HCT116 (cell line): ENCODE results near the gene ABCG8. TPM values are rescaled to one million over a fixed set of nuclear protein-coding genes. Genes with fewer than 3 reads are reported as not detected.

Experiments
- ATAC-seq: fragments of 200-7000 bp; cut with Tn5 transposase; 2 replicates; pipeline ENCODE4 v1.9.1; 2020; ENCODE audit warnings: mild to moderate bottlenecking, moderate library complexity
- BruUV-seq: library from RNA; stranded (reverse); fragments of 400-500 nt; replicated peaks from 2 replicates; lab custom pipeline; 2021; lab: Mats Ljungman, UMichigan
- CTCF ChIA-PET: fragments of 300-600 bp; sonication (Branson Sonifier 250); formaldehyde crosslinking; loops from one replicate; lab custom pipeline; 2021; ENCODE audit warnings: antibody characterized with exemption; lab: Charles Lee
- POLR2A ChIA-PET: fragments of 300-600, 350-600 bp; sonication (Branson Sonifier 250); formaldehyde crosslinking; loops from one replicate; lab custom pipeline; 2021; ENCODE audit warnings: antibody characterized with exemption; lab: Charles Lee
- RAD21 ChIA-PET, 2 experiments: fragments of 300-600 bp; sonication (Branson Sonifier 250); formaldehyde crosslinking; loops; one replicate each; lab custom pipeline; 2023; ENCODE audit warnings: low total read pairs in 2 of 2; ENCODE audit not compliant: uncharacterized antibody in 2 of 2, unreplicated experiment in 2 of 2, low non-redundant PET in 1 of 2; lab: Charles Lee
- DNase-seq: peaks from one replicate; pipeline ENCODE4 v3.0.0-alpha.2; 2010; ENCODE audit warnings: low read depth, low spot score
- H2AFZ ChIP-seq: fragments of 200-600 bp; shearing (Covaris generic), sonication (generic); 2 replicates; pipeline ENCODE4 v1.6.1; 2017; ENCODE audit warnings: low read depth, mixed run types, mixed read lengths, antibody characterized with exemption, low read length; ENCODE audit not compliant: poor library complexity, severe bottlenecking
- H3K27ac ChIP-seq: 2 replicates; pipeline ENCODE4 v1.5.1; 2012; ENCODE audit warnings: low read depth, low read length
- H3K27me3 ChIP-seq: fragments of 200-600 bp; sonication (generic); 2 replicates; pipeline ENCODE4 v1.6.1; 2016; ENCODE audit warnings: mixed run types, low read length, mixed read lengths; ENCODE audit not compliant: insufficient read depth
- H3K36me3 ChIP-seq, 2 experiments: fragments of 200-500 bp in 1 of 2; fragments of 200-600 bp in 1 of 2; sonication (Bioruptor generic) in 1 of 2; sonication (generic) in 1 of 2; 2 replicates each; pipeline versions ENCODE4 v1.5.1 to v1.6.1; 2014 to 2016; ENCODE audit warnings: low read length in 2 of 2, inconsistent platforms in 1 of 2, mixed read lengths in 1 of 2, mixed run types in 1 of 2; ENCODE audit not compliant: insufficient read depth in 2 of 2, control insufficient read depth in 1 of 2
- H3K4me1 ChIP-seq, 2 experiments: fragments of 200-600 bp in 1 of 2; sonication (generic) in 1 of 2; 2 replicates each; pipeline versions ENCODE4 v1.5.1 to v1.6.1; 2012 to 2017; ENCODE audit warnings: low read length in 2 of 2, inconsistent platforms in 1 of 2, mild to moderate bottlenecking in 1 of 2, mixed read lengths in 1 of 2, mixed run types in 1 of 2, moderate library complexity in 1 of 2; ENCODE audit not compliant: insufficient read depth in 2 of 2, control insufficient read depth in 1 of 2
- H3K4me2 ChIP-seq: fragments of 200-600 bp; sonication (generic); 2 replicates; pipeline ENCODE4 v1.6.1; 2017; ENCODE audit warnings: mixed run types, low read length, mixed read lengths
- H3K4me3 ChIP-seq, 2 experiments: fragments of 200-600 bp in 1 of 2; sonication (generic) in 1 of 2; replicated peaks in 1 of 2; 2 replicates each; pipeline ENCODE4 v1.5.1; 2011 to 2016; ENCODE audit warnings: low read length in 2 of 2, control low read depth in 1 of 2, low read depth in 1 of 2, mild to moderate bottlenecking in 1 of 2, mixed read lengths in 1 of 2, mixed run types in 1 of 2
- H3K79me2 ChIP-seq: fragments of 200-600 bp; sonication (generic); 2 replicates; pipeline ENCODE4 v1.6.1; 2017; ENCODE audit warnings: mild to moderate bottlenecking, mixed run types, low read length, moderate library complexity, mixed read lengths; ENCODE audit not compliant: insufficient read depth
- H3K9ac ChIP-seq: fragments of 200-600 bp; sonication (generic); 2 replicates; pipeline ENCODE4 v1.6.1; 2016; ENCODE audit warnings: low read length, mixed read lengths
- H3K9me2 ChIP-seq: fragments of 200-600 bp; sonication (generic), shearing (Covaris generic); 2 replicates; pipeline ENCODE4 v1.6.1; 2017; ENCODE audit warnings: mixed run types, mild to moderate bottlenecking, moderate library complexity; ENCODE audit not compliant: insufficient read depth
- H3K9me3 ChIP-seq, 2 experiments: fragments of 200-500 bp in 1 of 2; fragments of 200-600 bp in 1 of 2; sonication (Bioruptor generic) in 1 of 2; sonication (generic) in 1 of 2; 2 replicates each; pipeline ENCODE4 v1.6.1; 2014 to 2017; ENCODE audit warnings: low read length in 2 of 2, mixed read lengths in 2 of 2, inconsistent platforms in 1 of 2, low read depth in 1 of 2, mild to moderate bottlenecking in 1 of 2, mixed run types in 1 of 2, moderate library complexity in 1 of 2; ENCODE audit not compliant: control insufficient read depth in 1 of 2, insufficient read depth in 1 of 2
- H4K20me1 ChIP-seq: fragments of 200-600 bp; sonication (generic), shearing (Covaris generic); 2 replicates; pipeline ENCODE4 v1.6.1; 2017; ENCODE audit warnings: mixed run types, mild to moderate bottlenecking, moderate library complexity; ENCODE audit not compliant: insufficient read depth
- ATF3 ChIP-seq: IDR thresholded peaks from 2 replicates; pipeline ENCODE4 v1.6.1; 2012
- CBX3 ChIP-seq: IDR thresholded peaks from 2 replicates; pipeline ENCODE4 v1.6.1; 2012; ENCODE audit warnings: low read depth
- EGR1 ChIP-seq: IDR thresholded peaks from 2 replicates; pipeline ENCODE4 v1.6.1; 2012; ENCODE audit warnings: low read depth
- FOSL1 ChIP-seq: IDR thresholded peaks from 2 replicates; pipeline ENCODE4 v1.6.1; 2012; ENCODE audit warnings: low read depth
- MAX ChIP-seq: IDR thresholded peaks from 2 replicates; pipeline ENCODE4 v1.6.1; 2012
- RAD21 ChIP-seq: IDR thresholded peaks from 2 replicates; pipeline ENCODE4 v1.6.1; 2012; ENCODE audit warnings: low read depth, mild to moderate bottlenecking
- SIN3A ChIP-seq: IDR thresholded peaks from 2 replicates; pipeline ENCODE4 v1.6.1; 2012; ENCODE audit warnings: low read depth
- TCF7L2 ChIP-seq: IDR thresholded peaks from 2 replicates; pipeline ENCODE4 v1.7.0; 2011; ENCODE audit warnings: borderline replicate concordance, inconsistent platforms; ENCODE audit not compliant: insufficient read depth, insufficient read length; ENCODE audit errors: extremely low read depth
- ZNF274 ChIP-seq: fragments of 200-500 bp; sonication (Bioruptor generic); IDR thresholded peaks from 2 replicates; pipeline ENCODE4 v1.6.1; 2014; ENCODE audit warnings: mild to moderate bottlenecking, low read depth, low read length, inconsistent platforms
- intact Hi-C: fragments of 100-400 bp; cut with micrococcal nuclease; formaldehyde crosslinking; loops from 2 replicates; pipeline ENCODE4 v1.10.0; 2022
- total RNA-seq: library from RNA; stranded (reverse); gene quantifications from one replicate; pipeline ENCODE4 v1.2.1, GENCODE V29; 2021; ENCODE audit not compliant: unreplicated experiment
- TF ChIP-seq, protein P1 (sequence below): IDR thresholded peaks from 2 replicates; pipeline ENCODE4 v1.6.1; 2012; ENCODE audit warnings: low read depth
- TF ChIP-seq, protein P2 (sequence below), 3 experiments: fragments of 200-600 bp in 1 of 3; sonication (generic) in 1 of 3; IDR thresholded peaks in 2 of 3; conservative IDR thresholded peaks in 1 of 3; 2 replicates each; pipeline ENCODE4 v1.5.1; 2012 to 2017; ENCODE audit warnings: low read depth in 2 of 3, low read length in 2 of 3, antibody characterized with exemption in 1 of 3, borderline replicate concordance in 1 of 3, control low read depth in 1 of 3, mild to moderate bottlenecking in 1 of 3, mixed read lengths in 1 of 3, mixed run types in 1 of 3, moderate library complexity in 1 of 3; ENCODE audit not compliant: insufficient read depth in 1 of 3

The ABCG8 gene
- total RNA-seq, 1 experiment from 2014 or later, result 0.05 TPM

GRCh38 chr2:43806719-43807031 is 32.1 kb upstream of the ABCG8 start:
- no peak for ATAC-seq
- POLR2A ChIA-PET, result no interaction called here

GRCh38 chr2:43810452-43810851 is 28.3 kb upstream of the ABCG8 start:
- intact Hi-C loops, result no loop called here
- Histone ChIP-seq H3K36me3 (no peaks in the 10 kb centered on the region), H3K27ac (no peak overlapping the region), H3K9me3 (no peaks in the 10 kb centered on the region), H4K20me1 (no peaks in the 10 kb centered on the region), H3K9me2 (no peaks in the 10 kb centered on the region), H3K9ac (no peak overlapping the region), H3K79me2 (no peaks in the 10 kb centered on the region), H3K4me2 (no peak overlapping the region), H3K4me1 (no peaks in the 10 kb centered on the region), H2AFZ (no peak overlapping the region), H3K27me3 (no peaks in the 10 kb centered on the region), H3K4me3 (no peak overlapping the region)
- ChIA-PET POLR2A (no interaction called here), CTCF (no interaction called here), RAD21 (no interaction called here)
- ATAC-seq, result no peak
- BruUV-seq, result no TSS peak
- no peak for DNase-seq
- TF ChIP-seq, protein P1, sequence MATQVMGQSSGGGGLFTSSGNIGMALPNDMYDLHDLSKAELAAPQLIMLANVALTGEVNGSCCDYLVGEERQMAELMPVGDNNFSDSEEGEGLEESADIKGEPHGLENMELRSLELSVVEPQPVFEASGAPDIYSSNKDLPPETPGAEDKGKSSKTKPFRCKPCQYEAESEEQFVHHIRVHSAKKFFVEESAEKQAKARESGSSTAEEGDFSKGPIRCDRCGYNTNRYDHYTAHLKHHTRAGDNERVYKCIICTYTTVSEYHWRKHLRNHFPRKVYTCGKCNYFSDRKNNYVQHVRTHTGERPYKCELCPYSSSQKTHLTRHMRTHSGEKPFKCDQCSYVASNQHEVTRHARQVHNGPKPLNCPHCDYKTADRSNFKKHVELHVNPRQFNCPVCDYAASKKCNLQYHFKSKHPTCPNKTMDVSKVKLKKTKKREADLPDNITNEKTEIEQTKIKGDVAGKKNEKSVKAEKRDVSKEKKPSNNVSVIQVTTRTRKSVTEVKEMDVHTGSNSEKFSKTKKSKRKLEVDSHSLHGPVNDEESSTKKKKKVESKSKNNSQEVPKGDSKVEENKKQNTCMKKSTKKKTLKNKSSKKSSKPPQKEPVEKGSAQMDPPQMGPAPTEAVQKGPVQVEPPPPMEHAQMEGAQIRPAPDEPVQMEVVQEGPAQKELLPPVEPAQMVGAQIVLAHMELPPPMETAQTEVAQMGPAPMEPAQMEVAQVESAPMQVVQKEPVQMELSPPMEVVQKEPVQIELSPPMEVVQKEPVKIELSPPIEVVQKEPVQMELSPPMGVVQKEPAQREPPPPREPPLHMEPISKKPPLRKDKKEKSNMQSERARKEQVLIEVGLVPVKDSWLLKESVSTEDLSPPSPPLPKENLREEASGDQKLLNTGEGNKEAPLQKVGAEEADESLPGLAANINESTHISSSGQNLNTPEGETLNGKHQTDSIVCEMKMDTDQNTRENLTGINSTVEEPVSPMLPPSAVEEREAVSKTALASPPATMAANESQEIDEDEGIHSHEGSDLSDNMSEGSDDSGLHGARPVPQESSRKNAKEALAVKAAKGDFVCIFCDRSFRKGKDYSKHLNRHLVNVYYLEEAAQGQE, result no peak
- TF ChIP-seq ZNF274 (no peak), TCF7L2 (no peak), ATF3 (no peak), EGR1 (no peak)
- TF ChIP-seq, protein P2, sequence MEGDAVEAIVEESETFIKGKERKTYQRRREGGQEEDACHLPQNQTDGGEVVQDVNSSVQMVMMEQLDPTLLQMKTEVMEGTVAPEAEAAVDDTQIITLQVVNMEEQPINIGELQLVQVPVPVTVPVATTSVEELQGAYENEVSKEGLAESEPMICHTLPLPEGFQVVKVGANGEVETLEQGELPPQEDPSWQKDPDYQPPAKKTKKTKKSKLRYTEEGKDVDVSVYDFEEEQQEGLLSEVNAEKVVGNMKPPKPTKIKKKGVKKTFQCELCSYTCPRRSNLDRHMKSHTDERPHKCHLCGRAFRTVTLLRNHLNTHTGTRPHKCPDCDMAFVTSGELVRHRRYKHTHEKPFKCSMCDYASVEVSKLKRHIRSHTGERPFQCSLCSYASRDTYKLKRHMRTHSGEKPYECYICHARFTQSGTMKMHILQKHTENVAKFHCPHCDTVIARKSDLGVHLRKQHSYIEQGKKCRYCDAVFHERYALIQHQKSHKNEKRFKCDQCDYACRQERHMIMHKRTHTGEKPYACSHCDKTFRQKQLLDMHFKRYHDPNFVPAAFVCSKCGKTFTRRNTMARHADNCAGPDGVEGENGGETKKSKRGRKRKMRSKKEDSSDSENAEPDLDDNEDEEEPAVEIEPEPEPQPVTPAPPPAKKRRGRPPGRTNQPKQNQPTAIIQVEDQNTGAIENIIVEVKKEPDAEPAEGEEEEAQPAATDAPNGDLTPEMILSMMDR (IDR thresholded peaks at IDR 0.05 in 2 of 3, conservative IDR thresholded peaks at IDR 0.05 in 1 of 3; ENCODE audit: borderline replicate concordance in 1 of 3, insufficient read depth in 1 of 3, low read depth in 2 of 3, low read length in 2 of 3), result no peak

More at GRCh38 chr2:43806719-43807031, 32.1 kb upstream of the ABCG8 start:
- no peak for DNase-seq
- H3K36me3 ChIP-seq, result no peaks in the 10 kb centered on the region
- RAD21 ChIA-PET, result no interaction called here
- no peaks in the 10 kb centered on the region for H3K79me2 ChIP-seq
- BruUV-seq, result no TSS peak
- intact Hi-C loops, result no loop called here
- no peak overlapping the region for H3K4me2 ChIP-seq
- no peaks in the 10 kb centered on the region for H3K27me3 ChIP-seq
- CTCF ChIA-PET, result interaction anchor here (1.2 kb wide), 1 partner anchor 8 kb away, joined by 3 read pairs; no protein-coding TSS in a partner anchor
- H4K20me1 ChIP-seq, result no peaks in the 10 kb centered on the region
- H3K27ac ChIP-seq, result no peak overlapping the region
- no peak overlapping the region for H2AFZ ChIP-seq
- no peak overlapping the region for H3K4me3 ChIP-seq
- H3K4me1 ChIP-seq, result no peaks in the 10 kb centered on the region
- H3K9ac ChIP-seq, result no peak overlapping the region
- H3K9me3 ChIP-seq, result no peaks in the 10 kb centered on the region
- TF ChIP-seq SIN3A, result no peak
- TF ChIP-seq, protein P2 (IDR thresholded peaks at IDR 0.05 in 2 of 3, conservative IDR thresholded peaks at IDR 0.05 in 1 of 3; ENCODE audit: borderline replicate concordance in 1 of 3, insufficient read depth in 1 of 3, low read depth in 2 of 3, low read length in 2 of 3), result no peak
- TF ChIP-seq RAD21, result no peak
- TF ChIP-seq MAX, result no peak
- no peak for TF ChIP-seq CBX3
- no peak for TF ChIP-seq FOSL1
- TF ChIP-seq, all 23 proteins: peak for 0
- H3K9me2 ChIP-seq, result no peaks in the 10 kb centered on the region
